Omental fat pad (tissue), 4 donors: ENCODE measurements around the gene GPC6. TPM values are rescaled to one million over a fixed set of nuclear protein-coding genes. Genes with fewer than 3 reads are reported as not detected.

ENCODE experiments used
- ATAC-seq: fragments of 150-250 bp; one replicate; pipeline ENCODE4 v1.9.1; 2016; ENCODE audit warnings: mild to moderate bottlenecking, moderate library complexity; ENCODE audit not compliant: low FRiP score
- DNase-seq: peaks from one replicate; pipeline ENCODE4 v3.0.0-alpha.2; 2019; ENCODE audit warnings: low spot score
- CTCF ChIP-seq, 3 donors: fragments of 450-650 bp; IDR thresholded peaks; one replicate each; pipeline ENCODE4 v1.5.1; 2016 to 2017; ENCODE audit warnings: antibody characterized with exemption in 3 of 3, mild to moderate bottlenecking in 3 of 3, moderate library complexity in 2 of 3
- total RNA-seq, 4 donors: library from RNA; depleted of rRNA; stranded (reverse); fragments of >200 nt; gene quantifications; one replicate each; pipeline ENCODE4 v1.1.0, GENCODE V29; 2016

Gene GPC6
- total RNA-seq, 4 donors from 2014 or later = 9.2 to 24.4 (median 16.4) TPM

- DNase-seq (no peak), ATAC-seq (no peak)
- no peak for TF ChIP-seq CTCF (IDR thresholded peaks at IDR 0.05)
Observed at GRCh38 chr13:94322925-94323763, 1096.5 kb downstream of the GPC6 start.

- no peak for DNase-seq
- TF ChIP-seq CTCF (IDR thresholded peaks at IDR 0.05) = no peak
- ATAC-seq = no peak
Observed at GRCh38 chr13:94323764-94324758, 1097.5 kb downstream of the GPC6 start.

- DNase-seq = no peak
- no peak for ATAC-seq
- TF ChIP-seq CTCF (IDR thresholded peaks at IDR 0.05) = no peak
Observed at GRCh38 chr13:94324767-94325540, 1098.3 kb downstream of the GPC6 start.

GRCh38 chr13:94325650-94326049, 1099.0 kb downstream of the GPC6 start:
- no peak for TF ChIP-seq CTCF (IDR thresholded peaks at IDR 0.05)
- DNase-seq = no peak
- ATAC-seq = no peak

GRCh38 chr13:94327318-94327717, 1100.7 kb downstream of the GPC6 start:
- ATAC-seq = no peak
- no peak for DNase-seq
- no peak for TF ChIP-seq CTCF (IDR thresholded peaks at IDR 0.05)

- ATAC-seq (no peak), DNase-seq (no peak)
- TF ChIP-seq CTCF (IDR thresholded peaks at IDR 0.05) = no peak
Observed at GRCh38 chr13:94328381-94329041, 1101.9 kb downstream of the GPC6 start.
